Liver (tissue), 3 donors: ENCODE measurements around the gene PRPF31.

ENCODE experiments used
- CTCF ChIP-seq: fragments of 150-350 bp; IDR thresholded peaks from 2 replicates; pipeline ENCODE4 v1.5.1; 2017; ENCODE audit warnings: improper control_type of control experiment, low read depth, low read length; ENCODE audit not compliant: missing input control
- GABPA ChIP-seq, 2 donors: IDR thresholded peaks in 1 of 2; conservative IDR thresholded peaks in 1 of 2; 2 replicates each; pipeline ENCODE4 v1.6.1; 2016; ENCODE audit warnings: antibody characterized with exemption in 2 of 2, mild to moderate bottlenecking in 1 of 2, moderate library complexity in 1 of 2
- HNF4G ChIP-seq: IDR thresholded peaks from 2 replicates; pipeline ENCODE4 v1.6.1; 2016; ENCODE audit warnings: antibody characterized with exemption
- RXRA ChIP-seq, 2 donors: IDR thresholded peaks; 2 replicates each; pipeline ENCODE4 v1.6.1; 2017 to 2018; ENCODE audit warnings: antibody characterized with exemption in 2 of 2, mild to moderate bottlenecking in 1 of 2
- SP1 ChIP-seq: IDR thresholded peaks from 2 replicates; pipeline ENCODE4 v1.6.1; 2018; ENCODE audit warnings: antibody characterized with exemption, mild to moderate bottlenecking
- TAF1 ChIP-seq: conservative IDR thresholded peaks from 2 replicates; pipeline ENCODE4 v1.6.1; 2016; ENCODE audit warnings: antibody characterized with exemption, mild to moderate bottlenecking
- ZBTB33 ChIP-seq: IDR thresholded peaks from 2 replicates; pipeline ENCODE4 v1.6.1; 2016; ENCODE audit warnings: antibody characterized with exemption
- donor health status: healthy.
- donor health status: healthy.

- TF ChIP-seq CTCF: no peak
- TF ChIP-seq HNF4G: no peak
- no peak for TF ChIP-seq TAF1
- TF ChIP-seq ZBTB33: no peak
- TF ChIP-seq SP1: no peak
- no peak for TF ChIP-seq RXRA (IDR thresholded peaks at IDR 0.05)
- no peak for TF ChIP-seq GABPA (IDR thresholded peaks at IDR 0.05 in 1 of 2, conservative IDR thresholded peaks at IDR 0.05 in 1 of 2)
These were observed 32.1 kb downstream of the PRPF31 start for GRCh38 chr19:54147676-54148075.
